SU-DHL-6 (cell line): ENCODE measurements around the gene EPS8L1.
"Not testable (repeated sequence)": the region's sequence is repeated elsewhere in the genome, so short reads cannot be mapped to it uniquely, and the experiment has no call there.

Experiments used
- EZH2phosphoT487 ChIP-seq: fragments of 200-600 bp; sonication (generic), shearing (Covaris generic); conservative IDR thresholded peaks from 2 replicates; pipeline ENCODE4 v1.6.1; 2018; ENCODE audit warnings: mild to moderate bottlenecking, antibody characterized with exemption, low read length, moderate library complexity, mixed read lengths
- TF ChIP-seq, protein P1 (sequence below): fragments of 200-600 bp; sonication (generic); IDR thresholded peaks from one replicate; pipeline ENCODE4 v1.5.1; 2017; ENCODE audit warnings: antibody characterized with exemption, mild to moderate bottlenecking, low read length, moderate library complexity; ENCODE audit not compliant: insufficient read depth, poor library complexity, severe bottlenecking

GRCh38 chr19:55027140-55027471 is 48.6 kb upstream of the EPS8L1 start:
- TF ChIP-seq, protein P1, sequence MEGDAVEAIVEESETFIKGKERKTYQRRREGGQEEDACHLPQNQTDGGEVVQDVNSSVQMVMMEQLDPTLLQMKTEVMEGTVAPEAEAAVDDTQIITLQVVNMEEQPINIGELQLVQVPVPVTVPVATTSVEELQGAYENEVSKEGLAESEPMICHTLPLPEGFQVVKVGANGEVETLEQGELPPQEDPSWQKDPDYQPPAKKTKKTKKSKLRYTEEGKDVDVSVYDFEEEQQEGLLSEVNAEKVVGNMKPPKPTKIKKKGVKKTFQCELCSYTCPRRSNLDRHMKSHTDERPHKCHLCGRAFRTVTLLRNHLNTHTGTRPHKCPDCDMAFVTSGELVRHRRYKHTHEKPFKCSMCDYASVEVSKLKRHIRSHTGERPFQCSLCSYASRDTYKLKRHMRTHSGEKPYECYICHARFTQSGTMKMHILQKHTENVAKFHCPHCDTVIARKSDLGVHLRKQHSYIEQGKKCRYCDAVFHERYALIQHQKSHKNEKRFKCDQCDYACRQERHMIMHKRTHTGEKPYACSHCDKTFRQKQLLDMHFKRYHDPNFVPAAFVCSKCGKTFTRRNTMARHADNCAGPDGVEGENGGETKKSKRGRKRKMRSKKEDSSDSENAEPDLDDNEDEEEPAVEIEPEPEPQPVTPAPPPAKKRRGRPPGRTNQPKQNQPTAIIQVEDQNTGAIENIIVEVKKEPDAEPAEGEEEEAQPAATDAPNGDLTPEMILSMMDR = not testable (repeated sequence)
- TF ChIP-seq EZH2phosphoT487 = not testable (repeated sequence)
